Measurements from ENCODE around the gene SLC15A2. TPM values are rescaled to one million over a fixed set of nuclear protein-coding genes. Genes with fewer than 3 reads are reported as not detected.

Gene SLC15A2
- total RNA-seq, 1 experiment from 2014 or later, result 2.4 TPM

DNA sequence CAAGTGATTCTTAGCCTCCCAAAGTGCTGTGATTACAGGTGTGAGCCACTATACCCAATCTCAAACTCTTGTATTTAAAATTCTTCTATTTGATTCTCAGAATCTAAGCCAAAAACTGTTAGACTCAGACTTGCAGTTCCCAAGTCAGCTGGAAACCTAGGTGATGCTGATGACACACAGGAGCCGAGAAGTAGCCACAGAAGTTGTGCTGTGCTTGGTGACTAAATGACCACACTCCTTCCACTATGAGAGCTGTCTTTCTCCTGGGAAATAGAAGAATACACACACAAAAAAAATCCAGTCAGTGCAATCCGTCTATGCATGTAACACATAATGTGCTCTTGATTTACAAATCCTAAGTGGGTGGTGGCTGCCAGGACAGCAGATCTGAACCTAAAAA, 93.9 kb downstream of the SLC15A2 start:
- no peak overlapping the region for H3K9ac ChIP-seq (ENCODE audit: extremely low read depth, insufficient read length, low read length)
- no peaks in the 10 kb centered on the region for H3K79me1 ChIP-seq (ENCODE audit: insufficient read depth, low read depth, low read length, poor library complexity, severe bottlenecking)
- H3K4ac ChIP-seq (ENCODE audit: low read depth, low read length), result no peak overlapping the region
- peaks cover 11 to 12% of the 10 kb centered on the region in 2 experiments for H3K9me3 Mint-ChIP-seq
- no peaks in the 10 kb centered on the region for H3K4me1 ChIP-seq (ENCODE audit: insufficient read depth, low read length)
- no peak overlapping the region for H2BK20ac ChIP-seq (ENCODE audit: low read depth, low read length, poor library complexity, severe bottlenecking)
- no peak overlapping the region for H2BK15ac ChIP-seq (ENCODE audit: low read depth, low read length)
- H2BK120ac ChIP-seq (ENCODE audit: low read depth, low read length, poor library complexity, severe bottlenecking), result no peak overlapping the region
- H3K23ac ChIP-seq (ENCODE audit: insufficient read length, low read depth, low read length), result no peak overlapping the region
- H3K56ac ChIP-seq (ENCODE audit: insufficient read length, low read depth, low read length), result no peak overlapping the region
- H4K20me1 ChIP-seq (ENCODE audit: control insufficient read depth, insufficient read depth, insufficient read length), result no peaks in the 10 kb centered on the region
- no peak overlapping the region for H4K91ac ChIP-seq (ENCODE audit: insufficient read length, low read depth, low read length)
- no peak overlapping the region for H2BK12ac ChIP-seq (ENCODE audit: insufficient read length, low read depth, low read length)
- H3K27ac Mint-ChIP-seq, result no peak overlapping the region; a peak in 1 of 7 replicates
- no peak overlapping the region for H3K4me2 ChIP-seq (ENCODE audit: insufficient read depth, insufficient read length, low read length)
- no peaks in the 10 kb centered on the region for H3K4me1 Mint-ChIP-seq
- no peaks in the 10 kb centered on the region for H3K27me3 Mint-ChIP-seq (ENCODE audit: low read depth)
- H2AFZ ChIP-seq (ENCODE audit: low read length), result no peak overlapping the region
- H3K79me2 ChIP-seq (ENCODE audit: insufficient read depth, low read length), result no peaks in the 10 kb centered on the region; the same call in 1 of the 2 replicates
- DNase-seq, result no peak
- no peaks in the 10 kb centered on the region for H3K23me2 ChIP-seq (ENCODE audit: insufficient read length, low read depth, low read length, poor library complexity, severe bottlenecking)
- H3K9me3 ChIP-seq (ENCODE audit: control insufficient read depth, low read depth, low read length), result no peaks in the 10 kb centered on the region
- TF ChIP-seq, protein P1, sequence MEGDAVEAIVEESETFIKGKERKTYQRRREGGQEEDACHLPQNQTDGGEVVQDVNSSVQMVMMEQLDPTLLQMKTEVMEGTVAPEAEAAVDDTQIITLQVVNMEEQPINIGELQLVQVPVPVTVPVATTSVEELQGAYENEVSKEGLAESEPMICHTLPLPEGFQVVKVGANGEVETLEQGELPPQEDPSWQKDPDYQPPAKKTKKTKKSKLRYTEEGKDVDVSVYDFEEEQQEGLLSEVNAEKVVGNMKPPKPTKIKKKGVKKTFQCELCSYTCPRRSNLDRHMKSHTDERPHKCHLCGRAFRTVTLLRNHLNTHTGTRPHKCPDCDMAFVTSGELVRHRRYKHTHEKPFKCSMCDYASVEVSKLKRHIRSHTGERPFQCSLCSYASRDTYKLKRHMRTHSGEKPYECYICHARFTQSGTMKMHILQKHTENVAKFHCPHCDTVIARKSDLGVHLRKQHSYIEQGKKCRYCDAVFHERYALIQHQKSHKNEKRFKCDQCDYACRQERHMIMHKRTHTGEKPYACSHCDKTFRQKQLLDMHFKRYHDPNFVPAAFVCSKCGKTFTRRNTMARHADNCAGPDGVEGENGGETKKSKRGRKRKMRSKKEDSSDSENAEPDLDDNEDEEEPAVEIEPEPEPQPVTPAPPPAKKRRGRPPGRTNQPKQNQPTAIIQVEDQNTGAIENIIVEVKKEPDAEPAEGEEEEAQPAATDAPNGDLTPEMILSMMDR (conservative IDR thresholded peaks at IDR 0.05), result no peak
- no CpG with 5 or more reads among the region's 2 CpGs for WGBS (ENCODE audit: extremely low coverage, insufficient read length, low lambda C conversion rate)
- H3K27ac ChIP-seq (ENCODE audit: insufficient read length, low read depth, low read length), result no peak overlapping the region
- no peak overlapping the region for H2AK5ac ChIP-seq (ENCODE audit: insufficient read length, low read length)
- H3K27me3 ChIP-seq (ENCODE audit: insufficient read depth, low read length), result no peaks in the 10 kb centered on the region
- no peak overlapping the region for H2BK5ac ChIP-seq (ENCODE audit: insufficient read length, low read length)
- H3K36me3 Mint-ChIP-seq (ENCODE audit: insufficient read depth in 1 of 3, low read depth in 3 of 3), result peaks cover 4 to 9% (median 7%) of the 10 kb centered on the region in 3 experiments; a peak in 6 of 7 replicates
- no peak overlapping the region for H3T11ph ChIP-seq (ENCODE audit: low read length)
- no peak overlapping the region for H3K14ac ChIP-seq (ENCODE audit: insufficient read depth, low read length)
- no peak overlapping the region for H3K18ac ChIP-seq (ENCODE audit: insufficient read length, low read depth, low read length)
- no peak overlapping the region for H3K4me3 Mint-ChIP-seq
- H4K5ac ChIP-seq (ENCODE audit: insufficient read length, low read depth, low read length), result no peak overlapping the region
- no peak overlapping the region for H4K8ac ChIP-seq (replicated peaks; ENCODE audit: insufficient read length, low read depth, low read length)

All from H9 (cell line).